Progenitor cell of endocrine pancreas (in vitro differentiated cells): ENCODE data around the gene ZNF230. TPM values are rescaled to one million over a fixed set of nuclear protein-coding genes. Genes with fewer than 3 reads are reported as not detected.
A peak's percentile ranks its signal among the peaks of the same experiment; 100 is the strongest.

Experiments
- DNase-seq: peaks from one replicate; pipeline ENCODE4 v3.0.0; 2021; ENCODE audit warnings: low spot score; ENCODE audit not compliant: unreplicated experiment
- H3K27ac Mint-ChIP-seq: 2 replicates; pipeline ENCODE4 v1.8.0; 2021; ENCODE audit warnings: mild to moderate bottlenecking, moderate library complexity, mixed read lengths
- H3K27me3 Mint-ChIP-seq: 2 replicates; pipeline ENCODE4 v1.8.0; 2021; ENCODE audit warnings: mixed read lengths
- H3K36me3 Mint-ChIP-seq: 2 replicates; pipeline ENCODE4 v1.8.0; 2022; ENCODE audit warnings: mixed read lengths; ENCODE audit not compliant: insufficient read depth
- H3K4me1 Mint-ChIP-seq: 2 replicates; pipeline ENCODE4 v1.8.0; 2021; ENCODE audit warnings: low read depth, mixed read lengths
- H3K4me3 Mint-ChIP-seq: 2 replicates; pipeline ENCODE4 v1.8.0; 2021; ENCODE audit warnings: low read depth, mild to moderate bottlenecking, moderate library complexity, mixed read lengths
- H3K9me3 Mint-ChIP-seq: 2 replicates; pipeline ENCODE4 v1.8.0; 2021; ENCODE audit warnings: low read depth, mixed read lengths
- total RNA-seq: library from RNA; stranded (reverse); gene quantifications from 2 replicates; pipeline ENCODE4 v1.2.1, GENCODE V29; 2021
- TF ChIP-seq, protein P1 (sequence below): fragments of 200-600 bp; sonication (generic); IDR thresholded peaks from one replicate; pipeline ENCODE4 v1.5.0; 2021; ENCODE audit warnings: antibody characterized with exemption, mild to moderate bottlenecking; ENCODE audit not compliant: unreplicated experiment

ZNF230 gene
- total RNA-seq, 1 donor from 2014 or later = 7.3 TPM

DNA sequence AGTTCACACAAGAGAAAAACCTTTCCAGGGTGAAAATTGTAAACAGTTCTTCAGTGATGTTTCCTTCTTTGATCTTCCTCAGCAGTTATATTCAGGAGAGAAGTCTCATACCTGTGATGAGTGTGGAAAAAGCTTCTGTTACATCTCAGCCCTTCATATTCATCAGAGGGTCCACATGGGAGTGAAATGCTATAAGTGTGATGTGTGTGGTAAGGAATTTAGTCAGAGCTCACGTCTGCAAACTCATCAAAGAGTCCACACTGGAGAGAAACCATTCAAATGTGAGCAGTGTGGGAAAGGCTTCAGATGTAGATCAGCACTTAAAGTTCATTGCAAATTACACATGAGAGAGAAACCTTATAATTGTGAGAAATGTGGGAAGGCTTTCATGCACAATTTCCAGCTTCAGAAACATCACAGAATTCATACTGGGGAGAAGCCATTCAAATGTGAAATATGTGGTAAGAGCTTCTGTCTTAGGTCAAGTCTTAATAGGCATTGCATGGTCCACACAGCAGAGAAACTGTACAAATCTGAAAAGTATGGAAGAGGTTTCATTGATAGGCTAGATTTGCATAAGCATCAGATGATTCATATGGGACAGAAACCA, 29.3 kb downstream of the ZNF230 start:
- no peak overlapping the region for H3K4me3 Mint-ChIP-seq
- peaks cover 67% of the 10 kb centered on the region for H3K36me3 Mint-ChIP-seq
- H3K4me1 Mint-ChIP-seq = no peaks in the 10 kb centered on the region
- H3K27ac Mint-ChIP-seq = peak overlapping the region; percentile 23
- no peaks in the 10 kb centered on the region for H3K27me3 Mint-ChIP-seq
- TF ChIP-seq, protein P1, sequence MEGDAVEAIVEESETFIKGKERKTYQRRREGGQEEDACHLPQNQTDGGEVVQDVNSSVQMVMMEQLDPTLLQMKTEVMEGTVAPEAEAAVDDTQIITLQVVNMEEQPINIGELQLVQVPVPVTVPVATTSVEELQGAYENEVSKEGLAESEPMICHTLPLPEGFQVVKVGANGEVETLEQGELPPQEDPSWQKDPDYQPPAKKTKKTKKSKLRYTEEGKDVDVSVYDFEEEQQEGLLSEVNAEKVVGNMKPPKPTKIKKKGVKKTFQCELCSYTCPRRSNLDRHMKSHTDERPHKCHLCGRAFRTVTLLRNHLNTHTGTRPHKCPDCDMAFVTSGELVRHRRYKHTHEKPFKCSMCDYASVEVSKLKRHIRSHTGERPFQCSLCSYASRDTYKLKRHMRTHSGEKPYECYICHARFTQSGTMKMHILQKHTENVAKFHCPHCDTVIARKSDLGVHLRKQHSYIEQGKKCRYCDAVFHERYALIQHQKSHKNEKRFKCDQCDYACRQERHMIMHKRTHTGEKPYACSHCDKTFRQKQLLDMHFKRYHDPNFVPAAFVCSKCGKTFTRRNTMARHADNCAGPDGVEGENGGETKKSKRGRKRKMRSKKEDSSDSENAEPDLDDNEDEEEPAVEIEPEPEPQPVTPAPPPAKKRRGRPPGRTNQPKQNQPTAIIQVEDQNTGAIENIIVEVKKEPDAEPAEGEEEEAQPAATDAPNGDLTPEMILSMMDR = no peak
- H3K9me3 Mint-ChIP-seq = peaks cover 72% of the 10 kb centered on the region
- DNase-seq = no peak

DNA sequence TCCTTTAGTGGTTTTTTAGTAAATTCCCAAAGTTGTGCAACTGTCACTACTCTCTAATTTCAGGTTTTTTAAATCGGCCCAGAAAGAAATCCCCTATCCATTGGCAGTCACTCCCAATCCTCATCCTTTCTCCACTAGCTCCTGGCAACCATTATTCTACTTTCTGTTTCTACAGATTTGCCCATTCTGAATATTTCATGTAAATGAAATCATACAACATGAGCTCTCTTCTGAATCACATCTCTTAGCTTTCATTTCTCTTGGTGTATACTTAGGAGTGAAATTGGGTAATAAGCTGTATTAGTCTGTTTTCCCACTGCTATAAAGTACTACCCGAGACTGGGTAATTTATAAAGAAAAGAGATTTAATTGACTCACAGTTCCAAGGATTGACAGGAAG, 39.4 kb downstream of the ZNF230 start:
- Mint-ChIP-seq H3K9me3 (peaks cover 29% of the 10 kb centered on the region), H3K4me1 (no peaks in the 10 kb centered on the region), H3K27ac (no peak overlapping the region), H3K27me3 (peaks cover 5% of the 10 kb centered on the region), H3K4me3 (no peak overlapping the region), H3K36me3 (no peaks in the 10 kb centered on the region)
- DNase-seq = no peak
- TF ChIP-seq, protein P1 = no peak

DNA sequence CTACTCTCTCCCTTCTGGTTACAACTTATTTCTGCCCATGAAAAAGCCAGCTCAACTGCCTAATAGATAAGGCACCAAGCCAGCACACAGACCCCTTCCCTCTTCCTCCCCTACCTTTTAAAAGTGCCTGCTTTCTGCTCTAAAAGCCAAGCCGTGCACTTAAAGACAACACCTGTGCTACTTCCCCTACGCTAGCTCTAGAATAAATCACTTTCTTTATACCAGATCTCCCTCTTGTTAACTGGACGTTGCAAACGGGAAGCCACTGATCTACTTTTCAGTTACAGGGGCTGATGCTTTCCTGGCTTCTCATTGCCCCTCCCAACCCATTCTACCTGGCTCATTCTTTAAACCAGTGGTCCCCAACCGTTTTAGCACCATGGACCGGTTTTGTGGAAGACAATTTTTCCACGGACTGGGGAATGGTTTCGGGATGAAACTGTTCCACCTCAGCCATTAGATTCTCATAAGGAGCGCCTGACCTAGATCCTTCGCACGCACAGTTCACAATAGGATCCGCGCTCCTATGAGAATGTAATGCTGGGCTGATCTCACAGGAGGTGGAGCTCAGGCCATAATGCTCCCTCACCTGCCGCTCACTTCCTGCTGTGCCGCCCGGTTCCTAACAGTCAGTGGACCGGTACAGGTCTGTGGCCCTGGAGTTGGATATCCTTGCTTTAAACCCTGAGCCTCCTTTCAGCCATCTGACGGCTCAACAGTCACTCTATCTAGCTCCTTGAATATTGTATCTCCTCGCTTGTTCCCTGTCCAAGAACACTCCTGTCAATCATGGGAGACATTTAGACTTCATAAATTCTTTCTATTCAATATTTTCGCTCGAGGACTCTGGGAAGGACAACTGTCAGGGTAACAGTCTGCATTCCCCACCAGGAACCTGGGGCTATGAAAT, 48.2 kb downstream of the ZNF230 start:
- peak overlapping the region; percentile 97 for H3K4me3 Mint-ChIP-seq
- peaks cover 33% of the 10 kb centered on the region for H3K27me3 Mint-ChIP-seq
- H3K27ac Mint-ChIP-seq = peak overlapping the region; percentile 99
- no peak for DNase-seq
- peaks cover 3% of the 10 kb centered on the region for H3K9me3 Mint-ChIP-seq
- H3K36me3 Mint-ChIP-seq = peaks cover 18% of the 10 kb centered on the region
- H3K4me1 Mint-ChIP-seq = peaks cover 30% of the 10 kb centered on the region
- TF ChIP-seq, protein P1 = no peak

DNA sequence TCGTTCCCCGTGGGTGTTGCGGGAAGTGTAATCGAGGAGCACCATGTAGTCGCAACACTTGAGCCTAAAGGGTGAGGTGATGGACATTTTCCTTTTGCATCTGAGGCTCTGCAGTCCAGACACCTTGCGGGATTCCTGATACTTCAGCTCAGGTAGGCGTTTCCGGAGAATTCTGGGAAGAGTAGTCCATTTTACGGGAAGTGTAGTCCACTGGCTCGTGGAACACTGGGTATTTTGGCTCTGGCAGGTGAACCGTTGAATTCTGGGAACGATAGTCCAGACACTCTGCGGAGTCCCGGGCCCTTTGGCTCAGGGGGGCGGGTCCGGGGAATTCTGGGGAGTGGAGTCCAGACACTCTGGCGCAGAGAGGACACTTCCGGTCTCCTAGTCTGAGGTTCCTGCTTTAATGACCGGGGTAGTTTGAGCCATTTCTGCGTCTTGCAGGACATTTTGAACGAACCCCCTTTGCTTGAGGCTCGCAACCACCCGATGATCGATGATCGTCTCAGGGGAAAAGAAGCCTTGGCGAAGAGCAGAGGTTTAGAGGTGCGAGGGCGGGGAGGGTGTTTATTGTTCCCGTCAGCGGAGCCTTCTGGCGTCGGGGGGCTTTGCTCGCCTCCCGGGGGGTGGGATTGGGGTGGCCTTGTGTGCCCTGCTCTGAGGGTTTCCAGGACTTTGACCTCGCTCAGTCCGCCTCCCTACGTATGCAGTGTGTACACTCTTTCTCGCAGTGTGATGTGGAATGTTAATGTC, 49.1 kb downstream of the ZNF230 start, which contains the start of gene ZNF223:
ZNF223 (plus strand) TSS at position 387 of the 753 bp plus-strand sequence. CDS start 3,141 bp downstream, outside the sequence.
- H3K9me3 Mint-ChIP-seq = peaks cover 3% of the 10 kb centered on the region
- peaks cover 21% of the 10 kb centered on the region for H3K36me3 Mint-ChIP-seq
- H3K4me1 Mint-ChIP-seq = peaks cover 30% of the 10 kb centered on the region
- H3K4me3 Mint-ChIP-seq = peak within 1 kb of the TSS; percentile 97
- DNase-seq = peak; percentile 90
- TF ChIP-seq, protein P1 = no peak
- H3K27ac Mint-ChIP-seq = peak within 1 kb of the TSS; percentile 99
- peaks cover 31% of the 10 kb centered on the region for H3K27me3 Mint-ChIP-seq

DNA sequence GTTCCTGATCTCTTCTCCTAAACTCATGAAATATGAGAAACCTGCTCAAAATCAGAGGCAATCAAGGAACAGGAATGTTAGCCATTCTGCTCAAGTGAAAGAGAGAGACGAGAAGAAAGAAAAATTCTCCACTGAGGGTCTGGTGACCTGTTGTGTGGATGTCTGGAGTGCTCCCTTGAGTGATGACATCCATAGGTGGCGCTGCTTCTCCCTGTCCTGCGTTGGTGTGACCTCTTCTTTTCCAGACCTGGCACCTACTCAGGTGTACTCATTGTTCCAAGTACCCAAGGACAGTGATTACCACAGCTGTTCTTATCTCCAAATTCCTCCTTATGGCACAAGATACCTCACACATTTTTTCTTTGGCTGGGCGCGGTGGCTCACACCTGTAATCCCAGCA, 53.1 kb downstream of the ZNF230 start:
- Mint-ChIP-seq H3K4me3 (no peak overlapping the region), H3K36me3 (peaks cover 35% of the 10 kb centered on the region), H3K9me3 (peaks cover 1% of the 10 kb centered on the region), H3K27me3 (peaks cover 1% of the 10 kb centered on the region), H3K4me1 (peaks cover 30% of the 10 kb centered on the region), H3K27ac (no peak overlapping the region)
- no peak for DNase-seq
- TF ChIP-seq, protein P1 = no peak
